ENCODE measurements around the gene LCOR.
A peak's percentile ranks its signal among the peaks of the same experiment; 100 is the strongest.

Gene LCOR

GRCh38 chr10:96906864-96907263 is 74.8 kb downstream of the LCOR start:
- H3K4me1 Mint-ChIP-seq = no peaks in the 10 kb centered on the region
- no peaks in the 10 kb centered on the region for H3K9me3 Mint-ChIP-seq
- no peak for TF ChIP-seq CTCF (IDR thresholded peaks at IDR 0.05)
- H3K27ac Mint-ChIP-seq = no peak overlapping the region
- peaks cover 35% of the 10 kb centered on the region for H3K36me3 Mint-ChIP-seq (ENCODE audit: low read depth)
- DNase-seq = no peak
- no peaks in the 10 kb centered on the region for H3K27me3 Mint-ChIP-seq (ENCODE audit: low read depth, poor library complexity)
- no peak overlapping the region for H3K4me3 Mint-ChIP-seq

DNA sequence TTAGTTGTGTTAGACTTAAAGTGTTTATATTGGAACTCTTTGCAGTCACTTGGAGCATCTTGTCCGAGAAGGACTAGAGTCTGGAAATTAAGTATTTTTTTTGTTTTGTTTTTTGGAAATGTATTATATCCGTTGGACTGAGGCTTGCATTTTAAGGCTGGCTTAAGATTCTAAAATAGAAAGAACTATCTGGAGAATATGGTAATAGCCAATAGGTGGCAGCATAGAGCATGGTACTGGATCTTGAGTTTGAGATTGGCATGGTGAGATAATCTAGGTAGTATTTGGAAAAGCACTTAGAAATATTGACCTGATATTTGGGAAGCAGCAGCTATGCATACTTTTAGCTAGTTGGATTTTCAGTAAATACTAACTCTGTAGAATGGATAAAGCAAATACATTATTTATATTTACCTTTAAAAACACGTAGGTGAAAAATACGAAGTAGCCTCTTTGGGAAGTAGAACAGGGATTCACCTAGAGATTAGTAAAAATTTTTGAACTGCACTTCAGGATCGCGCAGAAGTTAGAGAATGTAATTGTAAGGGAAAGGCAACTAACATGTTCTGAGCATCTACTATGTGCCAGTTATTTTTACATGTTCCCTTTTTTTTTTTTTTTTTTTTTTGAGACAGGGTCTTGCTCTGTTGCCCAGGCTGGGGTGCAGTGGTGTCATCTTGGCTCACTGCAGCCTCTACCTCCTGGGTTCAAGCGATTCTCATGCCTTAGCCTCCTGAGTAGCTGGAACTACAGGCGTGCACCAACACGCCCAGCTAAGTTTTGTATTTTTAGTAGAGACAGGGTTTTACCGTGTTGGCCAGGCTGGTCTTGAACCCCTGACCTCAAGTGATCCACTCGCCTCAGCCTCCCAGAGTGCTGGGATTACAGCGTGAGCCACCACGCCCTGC is 78.6 kb downstream of the LCOR start:
- Mint-ChIP-seq H3K4me3 (no peak overlapping the region), H3K4me1 (no peaks in the 10 kb centered on the region), H3K36me3 (ENCODE audit: low read depth) (peaks cover 62% of the 10 kb centered on the region), H3K27me3 (ENCODE audit: low read depth, poor library complexity) (no peaks in the 10 kb centered on the region), H3K27ac (no peak overlapping the region), H3K9me3 (no peaks in the 10 kb centered on the region)
- DNase-seq = peak; percentile 6
- peak; percentile 69 for TF ChIP-seq CTCF (IDR thresholded peaks at IDR 0.05)

DNA sequence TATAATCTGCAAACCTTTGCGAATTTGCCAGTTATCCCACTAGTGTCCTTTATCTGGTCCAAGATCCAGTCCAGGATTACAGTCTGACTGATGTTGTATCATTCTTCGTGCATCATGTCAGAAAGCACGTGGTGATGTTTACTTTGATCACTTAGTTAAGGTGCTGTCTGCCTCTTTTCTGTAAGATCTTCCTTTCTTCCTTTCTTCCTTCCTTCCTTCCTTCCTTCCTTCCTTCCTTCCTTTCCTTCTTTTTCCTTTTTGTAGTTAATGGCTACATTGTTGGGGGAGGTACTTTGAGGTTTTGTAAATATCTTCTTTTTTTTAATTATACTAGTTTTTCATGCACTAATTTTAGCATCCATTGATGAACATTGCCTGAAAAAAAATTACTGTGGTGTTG is 80.3 kb downstream of the LCOR start:
- TF ChIP-seq CTCF (IDR thresholded peaks at IDR 0.05) = no peak
- Mint-ChIP-seq H3K4me3 (no peak overlapping the region), H3K27ac (no peak overlapping the region), H3K36me3 (ENCODE audit: low read depth) (peaks cover 62% of the 10 kb centered on the region), H3K4me1 (no peaks in the 10 kb centered on the region), H3K27me3 (ENCODE audit: low read depth, poor library complexity) (no peaks in the 10 kb centered on the region), H3K9me3 (no peaks in the 10 kb centered on the region)
- no peak for DNase-seq

DNA sequence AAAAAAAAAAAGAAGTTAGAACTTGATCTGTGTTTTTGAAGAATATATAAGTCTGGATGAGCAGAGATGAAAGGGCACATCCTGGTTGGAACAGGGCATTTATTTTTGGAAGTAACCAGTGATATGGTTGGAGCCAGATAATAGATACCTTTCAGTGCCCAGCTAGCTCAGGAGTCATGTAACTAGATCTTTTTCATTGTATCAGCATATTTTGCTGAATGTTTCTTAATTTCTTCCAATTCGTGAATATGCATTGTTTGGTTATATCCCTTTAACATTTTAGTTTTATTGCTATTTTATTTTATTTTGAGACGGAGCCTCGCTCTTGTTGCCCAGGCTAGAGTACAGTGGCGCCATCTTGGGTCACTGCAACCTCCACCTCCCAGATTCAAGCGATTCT is 81.8 kb downstream of the LCOR start:
- DNase-seq = no peak
- no peak overlapping the region for H3K4me3 Mint-ChIP-seq
- TF ChIP-seq CTCF (IDR thresholded peaks at IDR 0.05) = no peak
- H3K27ac Mint-ChIP-seq = peak overlapping the region; percentile 20
- no peaks in the 10 kb centered on the region for H3K27me3 Mint-ChIP-seq (ENCODE audit: low read depth, poor library complexity)
- no peaks in the 10 kb centered on the region for H3K9me3 Mint-ChIP-seq
- peaks cover 52% of the 10 kb centered on the region for H3K36me3 Mint-ChIP-seq (ENCODE audit: low read depth)
- no peaks in the 10 kb centered on the region for H3K4me1 Mint-ChIP-seq

GRCh38 chr10:96917628-96918027 is 85.5 kb downstream of the LCOR start:
- H3K9me3 Mint-ChIP-seq = peaks cover 3% of the 10 kb centered on the region
- H3K27ac Mint-ChIP-seq = peak overlapping the region; percentile 15
- no peaks in the 10 kb centered on the region for H3K4me1 Mint-ChIP-seq
- peaks cover 50% of the 10 kb centered on the region for H3K36me3 Mint-ChIP-seq (ENCODE audit: low read depth)
- no peak for DNase-seq
- H3K4me3 Mint-ChIP-seq = no peak overlapping the region
- no peak for TF ChIP-seq CTCF (IDR thresholded peaks at IDR 0.05)
- H3K27me3 Mint-ChIP-seq (ENCODE audit: low read depth, poor library complexity) = no peaks in the 10 kb centered on the region
